HG03039 (cell line): ENCODE data around the gene HGFAC.
"Not testable (repeated sequence)": the region's sequence is repeated elsewhere in the genome, so short reads cannot be mapped to it uniquely, and the experiment has no call there.

Experiments
- ATAC-seq: cut with Tn5 transposase; IDR thresholded peaks from one replicate; pipeline ENCODE4 v1.9.1; 2021; ENCODE audit warnings: mild to moderate bottlenecking, moderate library complexity; ENCODE audit not compliant: unreplicated experiment

HGFAC gene

GRCh38 chr4:3440979-3441500, 728 bp upstream of the HGFAC start:
- no peak for ATAC-seq

DNA sequence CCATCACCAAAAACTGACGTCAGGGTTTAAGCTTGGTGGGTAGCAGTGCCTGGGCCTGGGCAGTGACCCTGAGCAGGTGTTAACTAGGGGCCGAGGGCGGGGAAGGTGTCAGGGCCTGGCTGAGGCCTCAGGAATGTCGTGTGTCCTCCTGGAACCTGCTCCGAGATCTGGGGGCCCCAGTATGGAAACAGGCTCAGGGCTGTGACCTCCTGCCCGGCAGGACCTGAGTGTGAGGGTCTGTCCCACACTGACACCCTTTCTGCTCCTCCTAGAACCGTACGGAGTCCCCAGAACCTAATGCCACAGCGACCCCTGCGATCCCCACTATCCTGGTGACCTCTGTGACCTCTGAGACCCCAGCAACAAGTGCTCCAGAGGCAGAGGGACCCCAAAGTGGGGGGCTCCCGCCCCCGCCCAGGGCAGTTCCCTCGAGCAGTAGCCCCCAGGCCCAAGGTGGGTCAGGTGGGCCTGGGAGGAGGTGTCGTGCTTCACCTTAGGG, 741 bp downstream of the HGFAC start:
- ATAC-seq: no peak

- no peak for ATAC-seq
These were observed 1.4 kb downstream of the HGFAC start for GRCh38 chr4:3442959-3443749.

- ATAC-seq: no peak
These were observed 2.1 kb downstream of the HGFAC start for GRCh38 chr4:3443750-3444309.

DNA sequence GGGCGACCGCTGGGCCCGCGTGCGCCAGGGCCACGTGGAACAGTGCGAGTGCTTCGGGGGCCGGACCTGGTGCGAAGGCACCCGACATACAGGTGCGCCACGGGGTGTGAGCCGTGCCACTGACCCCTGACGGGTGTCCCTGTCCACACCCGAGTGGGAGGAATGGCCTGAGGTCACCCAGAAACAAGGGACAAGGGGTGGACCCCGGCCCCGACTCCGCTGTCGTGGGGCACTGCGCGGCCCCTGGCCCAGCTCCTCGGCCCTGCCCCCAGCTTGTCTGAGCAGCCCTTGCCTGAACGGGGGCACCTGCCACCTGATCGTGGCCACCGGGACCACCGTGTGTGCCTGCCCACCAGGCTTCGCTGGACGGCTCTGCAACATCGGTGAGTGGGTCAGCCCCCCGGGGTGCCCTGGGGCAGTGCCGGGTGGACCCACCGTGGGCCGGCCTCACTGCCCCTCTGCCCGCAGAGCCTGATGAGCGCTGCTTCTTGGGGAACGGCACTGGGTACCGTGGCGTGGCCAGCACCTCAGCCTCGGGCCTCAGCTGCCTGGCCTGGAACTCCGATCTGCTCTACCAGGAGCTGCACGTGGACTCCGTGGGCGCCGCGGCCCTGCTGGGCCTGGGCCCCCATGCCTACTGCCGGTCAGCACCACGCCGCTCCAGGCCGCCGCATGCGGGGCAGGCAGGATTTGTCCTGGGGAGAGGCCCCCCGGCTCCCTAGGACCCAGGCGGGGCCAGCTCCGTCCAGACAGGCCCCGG, 2.8 kb downstream of the HGFAC start:
- ATAC-seq: no peak

DNA sequence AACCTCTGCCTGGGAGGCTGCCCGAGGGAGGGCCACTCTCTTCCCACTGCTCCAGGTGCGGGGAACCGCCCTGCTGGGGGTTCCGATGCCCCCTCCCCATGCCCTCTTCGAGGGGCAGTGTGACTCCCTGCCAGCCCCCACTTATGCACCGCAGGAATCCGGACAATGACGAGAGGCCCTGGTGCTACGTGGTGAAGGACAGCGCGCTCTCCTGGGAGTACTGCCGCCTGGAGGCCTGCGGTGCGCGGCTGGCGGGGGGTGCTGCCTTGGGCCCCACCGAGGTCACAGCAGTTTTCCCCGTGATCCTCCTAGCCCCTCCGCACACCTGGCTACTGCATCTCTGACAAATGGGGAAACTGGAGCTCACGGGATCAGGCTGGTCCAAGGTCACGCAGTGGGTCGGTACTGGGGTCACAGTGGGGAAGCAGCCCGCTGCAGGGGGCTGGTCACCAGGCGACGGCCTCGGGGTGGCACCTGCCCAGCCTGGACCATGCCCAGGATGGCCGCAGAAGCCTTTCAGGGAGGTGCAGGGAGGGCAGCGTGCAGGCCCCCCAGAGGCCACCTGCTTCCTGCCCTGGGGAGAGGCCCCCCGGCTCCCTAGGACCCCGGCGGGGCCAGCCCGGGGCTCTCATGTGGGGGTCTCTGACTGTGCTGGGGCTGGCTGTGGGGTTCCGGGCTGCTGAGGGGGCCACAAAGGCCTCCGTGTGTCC, 3.5 kb downstream of the HGFAC start:
- ATAC-seq: no peak

DNA sequence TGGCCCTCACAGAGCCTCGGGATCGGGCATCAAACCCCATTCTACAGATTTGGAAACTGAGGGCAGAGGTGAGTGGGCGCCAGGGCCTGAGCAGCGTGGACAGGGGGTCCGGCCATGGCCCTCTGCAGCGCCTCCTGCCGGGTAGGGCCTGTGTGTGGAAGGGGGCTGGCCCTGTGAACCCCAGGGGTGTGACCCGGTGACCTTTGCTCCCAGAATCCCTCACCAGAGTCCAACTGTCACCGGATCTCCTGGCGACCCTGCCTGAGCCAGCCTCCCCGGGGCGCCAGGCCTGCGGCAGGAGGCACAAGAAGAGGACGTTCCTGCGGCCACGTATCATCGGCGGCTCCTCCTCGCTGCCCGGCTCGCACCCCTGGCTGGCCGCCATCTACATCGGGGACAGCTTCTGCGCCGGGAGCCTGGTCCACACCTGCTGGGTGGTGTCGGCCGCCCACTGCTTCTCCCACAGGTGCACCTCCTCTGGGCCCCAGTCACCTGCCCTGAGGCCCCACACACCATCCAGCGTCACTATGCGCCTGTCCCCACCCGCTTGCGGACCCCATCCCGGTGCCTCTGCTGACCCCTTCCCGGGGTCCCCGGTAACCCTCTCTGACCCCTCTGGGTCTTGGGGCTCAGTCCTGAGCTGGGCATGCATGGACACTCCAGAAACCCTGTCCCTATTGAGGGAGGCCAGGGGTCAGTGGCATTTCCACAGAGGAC, 4.2 kb downstream of the HGFAC start:
- no peak for ATAC-seq

DNA sequence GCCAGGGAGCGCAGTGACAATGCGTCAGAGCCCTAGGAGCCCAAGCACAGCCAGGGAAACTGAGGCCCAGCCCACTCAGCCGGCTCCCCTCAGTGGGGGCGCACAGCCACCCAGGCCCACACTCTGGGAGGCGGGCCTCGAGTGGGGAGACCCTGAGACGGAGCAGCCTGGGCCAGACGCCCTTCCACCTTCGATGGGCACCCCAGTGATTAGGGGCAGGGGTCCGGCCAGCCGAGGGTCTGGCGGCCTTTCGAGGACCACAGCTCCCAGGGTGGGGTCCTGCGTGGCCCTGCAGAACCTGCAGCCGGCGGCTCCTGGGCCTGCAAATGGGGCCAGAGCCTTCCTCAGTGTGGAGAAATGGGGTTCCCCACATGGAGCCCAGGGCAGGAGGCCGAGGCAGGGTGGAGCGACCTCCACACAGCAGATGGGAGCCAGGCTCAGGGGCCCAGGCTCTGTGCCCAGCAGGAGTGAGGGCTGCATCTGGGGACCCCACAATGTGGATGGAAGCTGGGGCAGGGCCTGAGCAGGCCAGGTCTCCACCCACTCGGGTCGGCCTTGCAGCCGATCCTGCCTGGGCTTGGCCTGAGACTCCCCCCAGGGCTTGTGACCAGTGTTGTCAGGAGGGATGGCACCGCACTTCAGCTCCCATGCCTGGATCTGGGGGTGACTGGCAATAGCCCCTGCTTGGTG, 5.0 kb downstream of the HGFAC start:
- no peak for ATAC-seq

- no peak for ATAC-seq
These were observed 5.9 kb downstream of the HGFAC start for GRCh38 chr4:3447431-3448395.

- no peak for ATAC-seq
These were observed 7.3 kb downstream of the HGFAC start for GRCh38 chr4:3449047-3449573.

DNA sequence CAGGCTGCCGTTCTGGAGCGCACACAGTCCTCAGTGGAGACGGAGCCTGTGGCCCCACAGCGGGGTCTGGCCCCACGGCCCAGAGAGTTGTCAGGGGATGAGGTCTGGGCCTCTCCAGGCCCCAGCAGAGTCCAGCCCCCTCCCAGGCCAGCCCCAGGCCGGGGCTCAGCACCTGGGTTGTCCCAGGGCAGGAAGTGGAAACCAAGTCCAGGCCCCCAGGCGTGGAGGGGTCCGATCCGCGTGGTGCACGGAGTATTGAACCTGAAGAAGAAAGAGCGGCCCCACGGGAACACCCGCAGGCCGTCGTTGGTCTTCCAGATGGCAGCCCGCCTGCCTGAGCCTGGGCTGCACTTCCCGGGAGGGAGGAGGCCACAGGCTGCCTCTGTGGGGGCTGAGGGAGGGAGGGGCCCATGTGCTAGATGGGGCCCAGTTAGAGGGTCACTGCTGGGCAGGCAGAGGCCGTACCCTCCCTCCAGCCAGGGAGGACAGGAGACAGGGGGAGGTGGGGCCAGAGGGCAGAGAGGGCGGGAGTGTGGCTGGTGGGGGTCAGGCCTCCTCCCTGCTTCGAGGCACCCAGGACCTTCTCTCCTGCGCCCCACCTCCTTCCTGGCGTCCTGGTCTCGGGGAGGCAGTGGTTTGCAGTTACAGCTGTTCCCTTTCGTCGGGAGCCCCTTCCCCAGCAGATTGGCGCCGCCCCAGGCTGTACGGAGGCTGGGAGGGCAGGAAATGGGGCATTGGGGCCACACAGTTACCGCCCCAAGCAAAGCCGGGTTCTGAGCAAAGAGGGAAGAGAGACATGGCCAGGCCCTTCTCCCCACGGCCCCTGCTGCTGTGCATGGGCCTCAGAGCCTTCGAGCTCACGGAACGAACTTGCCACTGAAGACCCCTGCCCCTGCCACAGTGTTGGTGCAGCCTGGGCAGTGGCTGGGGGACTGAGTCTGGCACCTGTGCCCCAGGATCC, 8.1 kb downstream of the HGFAC start:
- no peak for ATAC-seq

DNA sequence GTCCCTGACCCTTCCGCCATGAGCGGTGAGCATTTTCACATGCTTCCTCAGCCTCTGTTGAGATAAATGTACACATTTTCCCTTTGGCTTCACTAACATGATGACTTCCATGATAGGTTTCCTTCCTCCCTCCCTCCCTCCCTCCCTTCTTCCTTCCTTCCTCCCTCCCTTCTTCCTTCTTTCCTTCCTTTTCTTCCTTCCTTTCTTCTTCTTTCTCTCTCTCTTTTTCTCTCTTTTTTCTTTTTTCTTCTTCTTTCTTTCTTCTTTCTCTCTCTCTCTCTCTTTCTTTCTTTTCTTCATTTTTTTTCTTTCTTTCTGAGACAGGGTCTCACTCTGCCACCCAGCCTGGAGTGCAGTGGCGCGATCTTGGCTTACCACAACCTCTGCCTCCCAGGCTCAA, 8.9 kb downstream of the HGFAC start:
- no peak for ATAC-seq

GRCh38 chr4:3451956-3452355, 10.2 kb downstream of the HGFAC start:
- ATAC-seq: no peak

GRCh38 chr4:3452376-3452775, 10.6 kb downstream of the HGFAC start:
- ATAC-seq: no peak

DNA sequence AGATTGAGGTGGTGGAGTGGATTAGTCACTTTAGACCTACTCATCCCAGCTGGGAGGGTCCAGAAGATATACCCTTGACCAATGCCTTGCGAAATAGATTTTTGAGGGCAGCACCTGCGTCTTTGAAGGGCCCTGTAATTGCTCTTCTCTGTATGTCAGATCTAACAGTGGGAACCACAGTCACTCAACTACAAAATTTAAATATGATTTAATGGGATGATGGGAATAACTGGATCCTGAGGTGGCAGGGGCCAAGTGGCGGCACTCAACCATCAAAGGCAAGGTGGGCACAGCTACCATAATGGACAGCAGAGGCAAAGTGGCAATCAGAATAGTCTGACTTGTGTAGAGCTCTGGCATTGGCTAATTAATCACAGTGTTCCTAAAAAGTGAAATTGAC, 13.8 kb downstream of the HGFAC start:
- not testable (repeated sequence) for ATAC-seq

DNA sequence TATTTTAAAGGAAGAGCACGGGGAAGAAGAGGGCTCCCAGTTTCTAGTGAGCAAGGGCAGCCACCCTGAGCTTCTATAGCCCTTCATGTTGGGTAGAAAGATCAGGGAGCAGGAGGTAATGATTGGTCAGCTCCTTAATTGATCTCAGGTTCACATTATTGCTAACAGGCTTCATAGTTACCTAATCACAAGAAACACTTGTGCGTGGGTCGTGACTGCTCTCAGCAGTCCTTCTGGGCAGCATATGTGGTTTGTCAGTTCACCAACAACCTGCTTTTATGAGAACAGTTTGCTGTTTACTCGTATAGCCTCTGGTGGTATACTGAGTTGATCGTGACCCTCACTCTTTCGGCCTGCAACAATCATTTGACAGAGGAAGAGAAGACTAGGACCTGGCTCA, 16.6 kb downstream of the HGFAC start:
- no peak for ATAC-seq

- not testable (repeated sequence) for ATAC-seq
These were observed 17.4 kb downstream of the HGFAC start for GRCh38 chr4:3459156-3459555.
